Panc1 (cell line): Measurements from ENCODE around the gene TOPORS. TPM values are rescaled to one million over a fixed set of nuclear protein-coding genes. Genes with fewer than 3 reads are reported as not detected.

ENCODE experiments used
- ATAC-seq: fragments of 200-7000 bp; cut with Tn5 transposase; 2 replicates; pipeline ENCODE4 v1.9.1; 2020; ENCODE audit warnings: mild to moderate bottlenecking, moderate library complexity
- BruUV-seq: library from RNA; stranded (reverse); fragments of 400-500 nt; replicated peaks from 2 replicates; lab custom pipeline; 2021; lab: Mats Ljungman, UMichigan
- CTCF ChIA-PET: fragments of 300-600 bp; sonication (Branson Sonifier 250); formaldehyde crosslinking; loops from one replicate; lab custom pipeline; 2022; ENCODE audit warnings: antibody characterized with exemption; lab: Charles Lee
- POLR2A ChIA-PET: fragments of 300-600 bp; sonication (Branson Sonifier 250); formaldehyde crosslinking; loops from one replicate; lab custom pipeline; 2022; ENCODE audit warnings: antibody characterized with exemption; lab: Charles Lee
- DNase-seq: peaks from one replicate; pipeline ENCODE4 v3.0.0-alpha.2; 2010; ENCODE audit warnings: low read depth, low spot score
- H3K27ac ChIP-seq: 2 replicates; pipeline ENCODE4 v1.5.1; 2011; ENCODE audit warnings: mild to moderate bottlenecking, low read length, inconsistent platforms
- H3K27me3 ChIP-seq: fragments of 200-500 bp; sonication (Bioruptor generic); 2 replicates; pipeline ENCODE4 v1.6.0; 2014; ENCODE audit warnings: low read length, inconsistent platforms; ENCODE audit not compliant: control insufficient read depth, insufficient read depth
- H3K36me3 ChIP-seq: fragments of 200-500 bp; sonication (Bioruptor generic); 2 replicates; pipeline ENCODE4 v1.5.1; 2014; ENCODE audit warnings: inconsistent platforms, mild to moderate bottlenecking, low read length, moderate library complexity; ENCODE audit not compliant: control insufficient read depth, insufficient read depth
- H3K4me1 ChIP-seq: 2 replicates; pipeline ENCODE4 v1.5.1; 2011; ENCODE audit warnings: inconsistent platforms, mild to moderate bottlenecking, low read length, moderate library complexity; ENCODE audit not compliant: control insufficient read depth, insufficient read depth
- H3K4me3 ChIP-seq, 2 experiments: 2 replicates each; pipeline ENCODE4 v1.5.1; 2011 to 2012; ENCODE audit warnings: low read depth in 2 of 2, low read length in 2 of 2, mild to moderate bottlenecking in 2 of 2, inconsistent platforms in 1 of 2, moderate library complexity in 1 of 2
- H3K9me3 ChIP-seq: fragments of 200-500 bp; sonication (Bioruptor generic); 2 replicates; pipeline ENCODE4 v1.5.1; 2014; ENCODE audit warnings: low read depth, mild to moderate bottlenecking, inconsistent platforms, low read length, moderate library complexity; ENCODE audit not compliant: control insufficient read depth, insufficient read depth
- CTCF ChIP-seq: fragments of 450-650 bp; IDR thresholded peaks from 2 replicates; pipeline ENCODE4 v1.5.1; 2017; ENCODE audit warnings: mild to moderate bottlenecking
- POLR2AphosphoS5 ChIP-seq: IDR thresholded peaks from 2 replicates; pipeline ENCODE4 v1.6.1; 2012; ENCODE audit warnings: mild to moderate bottlenecking, low read depth, low read length, moderate library complexity
- REST ChIP-seq, 2 experiments: IDR thresholded peaks; 2 replicates each; pipeline ENCODE4 v1.6.1; 2011 to 2012; ENCODE audit warnings: low read depth in 2 of 2, control low read depth in 1 of 2, low read length in 1 of 2, mild to moderate bottlenecking in 1 of 2, moderate library complexity in 1 of 2; ENCODE audit not compliant: insufficient read depth in 1 of 2
- SIN3A ChIP-seq: IDR thresholded peaks from 2 replicates; pipeline ENCODE4 v1.6.1; 2012; ENCODE audit warnings: low read depth, mild to moderate bottlenecking, low read length, moderate library complexity, borderline replicate concordance; ENCODE audit not compliant: insufficient read depth
- TCF7L2 ChIP-seq: IDR thresholded peaks from 2 replicates; pipeline ENCODE4 v1.6.1; 2011; ENCODE audit warnings: mild to moderate bottlenecking, low read depth, low read length, inconsistent platforms
- in situ Hi-C: cut with HindIII; loops from 2 replicates; pipeline ENCODE4 v1.10.0; 2016; ENCODE audit warnings: low sequenced_read_pairs, low pct_unique_long_range_greater_than_20kb
- intact Hi-C: fragments of 100-400 bp; cut with micrococcal nuclease; formaldehyde crosslinking; loops from one replicate; pipeline ENCODE4 v1.10.0; 2022; ENCODE audit not compliant: unreplicated experiment
- total RNA-seq: library from RNA; stranded (reverse); gene quantifications from one replicate; pipeline ENCODE4 v1.2.1, GENCODE V29; 2021; ENCODE audit not compliant: unreplicated experiment

Gene TOPORS
- total RNA-seq, 1 experiment from 2014 or later, result 21.2 TPM

- TF ChIP-seq TCF7L2, result no peak
- TF ChIP-seq REST (IDR thresholded peaks at IDR 0.05; ENCODE audit: insufficient read depth in 1 of 2, low read depth in 2 of 2, low read length in 1 of 2), result no peak
- no peak for TF ChIP-seq POLR2AphosphoS5
- no peak for TF ChIP-seq CTCF
- no peak for TF ChIP-seq SIN3A
- H3K36me3 ChIP-seq, result peaks cover 2% of the 10 kb centered on the region; the same call in 1 of the 2 replicates
- DNase-seq (no peak), ATAC-seq (no peak)
- no TSS peak for BruUV-seq
- H3K4me3 ChIP-seq, result no peak overlapping the region
- H3K9me3 ChIP-seq, result no peaks in the 10 kb centered on the region
- CTCF ChIA-PET, result no interaction called here
- in situ Hi-C loops (no loop called here), intact Hi-C loops (no loop called here)
- POLR2A ChIA-PET, result interaction anchor here (0.7 kb wide), 1 partner anchor 105 kb away, joined by 8 read pairs; no protein-coding TSS in a partner anchor
- no peaks in the 10 kb centered on the region; the same call in 1 of the 2 replicates for H3K4me1 ChIP-seq
- H3K27ac ChIP-seq, result no peak overlapping the region; the same call in 1 of the 2 replicates
- H3K27me3 ChIP-seq, result no peaks in the 10 kb centered on the region
These were observed 50.5 kb downstream of the TOPORS start for GRCh38 chr9:32501868-32502267.

- intact Hi-C loops (no loop called here), in situ Hi-C loops (no loop called here)
- H3K9me3 ChIP-seq, result no peaks in the 10 kb centered on the region
- no peak overlapping the region for H3K4me3 ChIP-seq
- TF ChIP-seq CTCF (no peak), TCF7L2 (no peak), POLR2AphosphoS5 (no peak), SIN3A (no peak), REST (IDR thresholded peaks at IDR 0.05; ENCODE audit: insufficient read depth in 1 of 2, low read depth in 2 of 2, low read length in 1 of 2) (no peak)
- DNase-seq, result no peak
- ChIA-PET POLR2A (no interaction called here), CTCF (no interaction called here)
- no TSS peak for BruUV-seq
- H3K4me1 ChIP-seq, result no peaks in the 10 kb centered on the region; the same call in 1 of the 2 replicates
- no peak for ATAC-seq
- no peak overlapping the region for H3K27ac ChIP-seq
- H3K27me3 ChIP-seq, result no peaks in the 10 kb centered on the region
- peaks cover 3% of the 10 kb centered on the region; the same call in 1 of the 2 replicates for H3K36me3 ChIP-seq
These were observed 51.6 kb downstream of the TOPORS start for GRCh38 chr9:32500768-32501167.
